IPS DF 4.7 (cell line): Measurements from ENCODE around the gene C2CD4D.
A peak's percentile ranks its signal among the peaks of the same experiment; 100 is the strongest.

ENCODE experiments used
- DNase-seq: peaks from one replicate; pipeline ENCODE4 v3.0.0-alpha.2; 2013; ENCODE audit warnings: low spot score; ENCODE audit errors: extremely low read depth

C2CD4D gene

GRCh38 chr1:151790071-151790939, 49.3 kb downstream of the C2CD4D start, which contains the start of gene TDRKH:
Gene TDRKH, minus strand, starts transcription at chr1:151790500. Its CDS starts 7,478 bp downstream, at chr1:151783022.
- DNase-seq, result peak; percentile 98
